NCI-H2029 treated with DMSO at 0.1 percent for 48 hours (cell line): ENCODE measurements around the gene CARM1.
A peak's percentile ranks its signal among the peaks of the same experiment; 100 is the strongest.

Experiments
- DNase-seq: peaks from one replicate; lab custom pipeline; 2025; lab: John Stamatoyannopoulos, UW

Gene CARM1

GRCh38 chr19:10907925-10908324, 36.6 kb downstream of the CARM1 start:
- no peak for DNase-seq

GRCh38 chr19:10908380-10908960, 37.1 kb downstream of the CARM1 start:
- no peak for DNase-seq

GRCh38 chr19:10911579-10912363, 40.4 kb downstream of the CARM1 start:
- no peak for DNase-seq

- DNase-seq, result no peak
These were observed 41.3 kb downstream of the CARM1 start for GRCh38 chr19:10912619-10913018.

- no peak for DNase-seq
These were observed 42.5 kb downstream of the CARM1 start for GRCh38 chr19:10913716-10914340.

GRCh38 chr19:10915130-10916091, 44.1 kb downstream of the CARM1 start:
- DNase-seq, result no peak

GRCh38 chr19:10916602-10917001, 45.2 kb downstream of the CARM1 start:
- DNase-seq, result no peak

GRCh38 chr19:10918359-10918758, 47.0 kb downstream of the CARM1 start:
- DNase-seq, result no peak

- DNase-seq, result peak; percentile 70
These were observed 48.3 kb downstream of the CARM1 start for GRCh38 chr19:10919352-10920287.

GRCh38 chr19:10920288-10920655, 48.9 kb downstream of the CARM1 start:
- DNase-seq, result no peak

GRCh38 chr19:10920781-10921180, 49.4 kb downstream of the CARM1 start:
- DNase-seq, result no peak

GRCh38 chr19:10921199-10921909, 50.0 kb downstream of the CARM1 start:
- no peak for DNase-seq

- DNase-seq, result no peak
These were observed 50.7 kb downstream of the CARM1 start for GRCh38 chr19:10921910-10922637.

GRCh38 chr19:10922638-10923014, 51.3 kb downstream of the CARM1 start:
- DNase-seq, result no peak

- no peak for DNase-seq
These were observed 52.1 kb downstream of the CARM1 start for GRCh38 chr19:10923260-10924112.

- no peak for DNase-seq
These were observed 53.2 kb downstream of the CARM1 start for GRCh38 chr19:10924597-10924996.

GRCh38 chr19:10927730-10928562, 56.6 kb downstream of the CARM1 start:
- DNase-seq, result no peak
